Mesenchymal stem cell (in vitro differentiated cells and primary cell): Measurements from ENCODE around the gene MDFI.

Experiments used
- DNase-seq: peaks from one replicate; pipeline ENCODE4 v3.0.0-alpha.2; 2013
- H2AFZ ChIP-seq: one replicate; pipeline ENCODE4 v1.6.1; 2013; ENCODE audit warnings: low read depth, mild to moderate bottlenecking, control low read depth, inconsistent platforms, low read length, moderate library complexity
- H2AK5ac ChIP-seq: 2 replicates; pipeline ENCODE4 v1.6.1; 2013; ENCODE audit warnings: low read length, moderate library complexity, mild to moderate bottlenecking, inconsistent platforms; ENCODE audit not compliant: severe bottlenecking
- H2BK120ac ChIP-seq: one replicate; pipeline ENCODE4 v1.6.1; 2013; ENCODE audit warnings: low read depth, mild to moderate bottlenecking, inconsistent platforms, low read length, moderate library complexity
- H2BK12ac ChIP-seq, 2 experiments: one replicate each; pipeline ENCODE4 v1.6.1; 2013; ENCODE audit warnings: inconsistent platforms in 2 of 2, low read length in 2 of 2, mild to moderate bottlenecking in 2 of 2, moderate library complexity in 2 of 2, control low read depth in 1 of 2
- H2BK15ac ChIP-seq: one replicate; pipeline ENCODE4 v1.6.1; 2013; ENCODE audit warnings: mild to moderate bottlenecking, low read depth, inconsistent platforms; ENCODE audit not compliant: poor library complexity, severe bottlenecking
- H2BK5ac ChIP-seq: 2 replicates; pipeline ENCODE4 v1.6.1; 2013; ENCODE audit warnings: low read depth, mild to moderate bottlenecking, low read length, control low read depth, inconsistent platforms; ENCODE audit not compliant: poor library complexity, severe bottlenecking
- H3K14ac ChIP-seq, 2 experiments: one replicate each; pipeline ENCODE4 v1.6.1; 2013; ENCODE audit warnings: inconsistent platforms in 2 of 2, low read length in 2 of 2, control low read depth in 1 of 2, mild to moderate bottlenecking in 1 of 2, moderate library complexity in 1 of 2
- H3K18ac ChIP-seq, 2 experiments: one replicate each; pipeline ENCODE4 v1.6.1; 2013; ENCODE audit warnings: inconsistent platforms in 2 of 2, low read length in 2 of 2, control low read depth in 1 of 2, low read depth in 1 of 2, mild to moderate bottlenecking in 1 of 2
- H3K23ac ChIP-seq, 2 experiments: one replicate each; pipeline ENCODE4 v1.6.1; 2013; ENCODE audit warnings: inconsistent platforms in 2 of 2, low read length in 2 of 2, mild to moderate bottlenecking in 2 of 2, moderate library complexity in 2 of 2, control low read depth in 1 of 2
- H3K27ac ChIP-seq: 2 replicates; pipeline ENCODE4 v1.5.1; 2013; ENCODE audit warnings: mild to moderate bottlenecking, moderate library complexity, low read length, control low read depth, inconsistent platforms; ENCODE audit not compliant: poor library complexity, severe bottlenecking
- H3K27me3 ChIP-seq, 2 experiments: 2 replicates each; pipeline versions ENCODE4 v1.6.1 to v1.7.0; 2013; ENCODE audit warnings: low read length in 2 of 2, mild to moderate bottlenecking in 2 of 2, moderate library complexity in 2 of 2, control low read depth in 1 of 2, inconsistent platforms in 1 of 2; ENCODE audit not compliant: control insufficient read depth in 1 of 2, insufficient read depth in 1 of 2
- H3K36me3 ChIP-seq, 2 experiments: 2 replicates each; pipeline versions ENCODE4 v1.6.1 to v1.7.0; 2013; ENCODE audit warnings: low read length in 2 of 2, control low read depth in 1 of 2, inconsistent platforms in 1 of 2, low read depth in 1 of 2, mild to moderate bottlenecking in 1 of 2; ENCODE audit not compliant: insufficient read depth in 2 of 2, control insufficient read depth in 1 of 2
- H3K4ac ChIP-seq, 2 experiments: one replicate each; pipeline ENCODE4 v1.6.1; 2013; ENCODE audit warnings: inconsistent platforms in 2 of 2, low read length in 2 of 2, mild to moderate bottlenecking in 2 of 2, moderate library complexity in 2 of 2, control low read depth in 1 of 2, low read depth in 1 of 2
- H3K4me1 ChIP-seq: 2 replicates; pipeline ENCODE4 v1.6.1; 2013; ENCODE audit warnings: low read depth, low read length, control low read depth; ENCODE audit not compliant: control insufficient read depth, insufficient read depth
- H3K4me2 ChIP-seq: 2 replicates; pipeline ENCODE4 v1.6.1; 2013; ENCODE audit warnings: low read length, mild to moderate bottlenecking, inconsistent platforms; ENCODE audit not compliant: poor library complexity, severe bottlenecking
- H3K4me3 ChIP-seq, 2 experiments: 2 replicates each; pipeline versions ENCODE4 v1.5.1 to v1.7.0; 2013; ENCODE audit warnings: low read length in 2 of 2, mild to moderate bottlenecking in 2 of 2, control low read depth in 1 of 2, low read depth in 1 of 2; ENCODE audit not compliant: insufficient read depth in 1 of 2
- H3K79me1 ChIP-seq: replicated peaks from 2 replicates; pipeline ENCODE4 v1.6.1; 2013; ENCODE audit warnings: mild to moderate bottlenecking, control low read depth, low read length, inconsistent platforms; ENCODE audit not compliant: poor library complexity, severe bottlenecking
- H3K9ac ChIP-seq: 2 replicates; pipeline ENCODE4 v1.7.0; 2013; ENCODE audit warnings: mild to moderate bottlenecking, low read length, moderate library complexity
- H3K9me3 ChIP-seq: 2 replicates; pipeline ENCODE4 v1.7.0; 2013; ENCODE audit warnings: mild to moderate bottlenecking, low read length; ENCODE audit not compliant: control insufficient read depth
- H4K8ac ChIP-seq: one replicate; pipeline ENCODE4 v1.6.1; 2013; ENCODE audit warnings: inconsistent platforms, mild to moderate bottlenecking, low read length, moderate library complexity
- H4K91ac ChIP-seq: one replicate; pipeline ENCODE4 v1.6.1; 2013; ENCODE audit warnings: mild to moderate bottlenecking, low read length, inconsistent platforms
- WGBS: methylation state at CpG from one replicate; pipeline ENCODE4 v1.1.7; 2013; ENCODE audit warnings: mixed read lengths; 5-methylcytosine and 5-hydroxymethylcytosine counted together

Gene MDFI

DNA sequence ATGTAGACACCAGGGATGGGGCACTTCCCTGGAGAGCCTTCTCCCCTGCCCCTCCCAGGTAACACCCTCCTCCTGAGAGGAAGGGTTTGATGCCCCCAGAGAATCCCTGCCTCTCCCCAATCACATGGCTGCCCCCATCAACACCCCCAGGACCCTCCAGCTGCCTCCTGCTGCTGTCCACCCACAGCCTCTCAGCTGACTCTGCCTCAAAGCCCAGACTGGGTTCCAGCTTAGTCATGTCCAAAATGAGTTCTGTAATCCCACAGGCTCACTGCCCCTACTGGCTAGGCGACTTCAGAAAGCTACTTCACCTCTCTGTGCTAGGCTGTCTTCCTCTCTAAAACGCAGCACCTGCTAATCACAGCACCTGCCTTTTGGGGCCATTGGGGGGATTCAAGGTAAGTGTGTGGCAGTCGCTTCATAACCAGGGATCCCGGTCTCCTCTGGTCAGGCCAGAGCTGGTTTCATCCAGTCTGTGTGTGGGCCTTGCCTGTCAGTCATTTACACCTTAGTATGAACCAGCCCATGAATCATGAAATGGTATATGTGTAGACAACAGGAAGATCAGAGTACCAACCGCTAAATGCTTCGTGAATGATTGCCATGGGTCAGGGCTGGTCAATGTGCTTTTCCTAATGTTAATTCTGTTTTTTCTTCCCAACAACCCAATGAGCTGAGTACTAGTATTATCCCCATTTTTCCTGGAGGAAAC lies 56.7 kb downstream of the MDFI start:
- WGBS: 84% methylated on average over 5 of the region's 6 CpGs
- Histone ChIP-seq H3K27ac (peak overlapping the region; percentile 19), H3K36me3 (peaks cover 4 to 21% of the 10 kb centered on the region in 2 experiments), H3K9ac (no peak overlapping the region), H3K18ac (no peak overlapping the region), H2BK12ac (no peak overlapping the region), H4K91ac (no peak overlapping the region), H2BK120ac (no peak overlapping the region), H3K4ac (no peak overlapping the region), H3K4me1 (peaks cover 42% of the 10 kb centered on the region), H2AFZ (no peak overlapping the region), H3K14ac (no peak overlapping the region), H3K23ac (no peak overlapping the region), H3K79me1 (peaks cover 35% of the 10 kb centered on the region), H3K4me3 (no peak overlapping the region), H2BK15ac (peak overlapping the region; percentile 19), H2BK5ac (no peak overlapping the region), H2AK5ac (peak overlapping the region; percentile 69), H4K8ac (no peak overlapping the region), H3K4me2 (no peak overlapping the region), H3K27me3 (no peaks in the 10 kb centered on the region), H3K9me3 (no peaks in the 10 kb centered on the region)
- no peak for DNase-seq

GRCh38 chr6:41695825-41696224 lies 57.6 kb downstream of the MDFI start:
- no peak overlapping the region for H4K91ac ChIP-seq
- no peaks in the 10 kb centered on the region for H3K9me3 ChIP-seq
- peaks cover 0 to 13% of the 10 kb centered on the region in 2 experiments for H3K36me3 ChIP-seq
- no peak overlapping the region for H2BK5ac ChIP-seq
- no peak overlapping the region for H2BK12ac ChIP-seq
- no peaks in the 10 kb centered on the region for H3K27me3 ChIP-seq
- no peak overlapping the region for H3K4ac ChIP-seq
- H3K27ac ChIP-seq: no peak overlapping the region
- DNase-seq: no peak
- H2BK120ac ChIP-seq: no peak overlapping the region
- no peak overlapping the region for H4K8ac ChIP-seq
- no peak overlapping the region for H3K14ac ChIP-seq
- H3K9ac ChIP-seq: no peak overlapping the region
- no peak overlapping the region for H2AFZ ChIP-seq
- H3K4me1 ChIP-seq: peaks cover 47% of the 10 kb centered on the region
- no peak overlapping the region for H3K18ac ChIP-seq
- no peak overlapping the region for H3K4me2 ChIP-seq
- H2AK5ac ChIP-seq: peak overlapping the region; percentile 25
- H2BK15ac ChIP-seq: no peak overlapping the region
- no peak overlapping the region for H3K23ac ChIP-seq
- H3K4me3 ChIP-seq: peak overlapping the region in 1 of 2 experiments; percentile 27
- H3K79me1 ChIP-seq: peaks cover 35% of the 10 kb centered on the region
- WGBS: 92% methylated on average over 6 of the region's 6 CpGs

- Histone ChIP-seq H3K27me3 (no peaks in the 10 kb centered on the region), H3K4me1 (peaks cover 54% of the 10 kb centered on the region), H4K91ac (no peak overlapping the region), H3K36me3 (peaks cover 0 to 4% of the 10 kb centered on the region in 2 experiments), H3K27ac (no peak overlapping the region), H2AFZ (no peak overlapping the region), H3K4ac (no peak overlapping the region), H3K4me2 (no peak overlapping the region), H3K4me3 (no peak overlapping the region), H2AK5ac (no peak overlapping the region), H3K18ac (no peak overlapping the region), H2BK5ac (no peak overlapping the region), H2BK12ac (no peak overlapping the region), H3K14ac (no peak overlapping the region), H3K23ac (no peak overlapping the region), H2BK120ac (no peak overlapping the region), H2BK15ac (no peak overlapping the region), H4K8ac (no peak overlapping the region), H3K79me1 (peaks cover 27% of the 10 kb centered on the region), H3K9me3 (no peaks in the 10 kb centered on the region), H3K9ac (no peak overlapping the region)
- DNase-seq: no peak
- WGBS: 97% methylated on average over 5 of the region's 6 CpGs
These were observed 58.5 kb downstream of the MDFI start for GRCh38 chr6:41696788-41697187.

DNA sequence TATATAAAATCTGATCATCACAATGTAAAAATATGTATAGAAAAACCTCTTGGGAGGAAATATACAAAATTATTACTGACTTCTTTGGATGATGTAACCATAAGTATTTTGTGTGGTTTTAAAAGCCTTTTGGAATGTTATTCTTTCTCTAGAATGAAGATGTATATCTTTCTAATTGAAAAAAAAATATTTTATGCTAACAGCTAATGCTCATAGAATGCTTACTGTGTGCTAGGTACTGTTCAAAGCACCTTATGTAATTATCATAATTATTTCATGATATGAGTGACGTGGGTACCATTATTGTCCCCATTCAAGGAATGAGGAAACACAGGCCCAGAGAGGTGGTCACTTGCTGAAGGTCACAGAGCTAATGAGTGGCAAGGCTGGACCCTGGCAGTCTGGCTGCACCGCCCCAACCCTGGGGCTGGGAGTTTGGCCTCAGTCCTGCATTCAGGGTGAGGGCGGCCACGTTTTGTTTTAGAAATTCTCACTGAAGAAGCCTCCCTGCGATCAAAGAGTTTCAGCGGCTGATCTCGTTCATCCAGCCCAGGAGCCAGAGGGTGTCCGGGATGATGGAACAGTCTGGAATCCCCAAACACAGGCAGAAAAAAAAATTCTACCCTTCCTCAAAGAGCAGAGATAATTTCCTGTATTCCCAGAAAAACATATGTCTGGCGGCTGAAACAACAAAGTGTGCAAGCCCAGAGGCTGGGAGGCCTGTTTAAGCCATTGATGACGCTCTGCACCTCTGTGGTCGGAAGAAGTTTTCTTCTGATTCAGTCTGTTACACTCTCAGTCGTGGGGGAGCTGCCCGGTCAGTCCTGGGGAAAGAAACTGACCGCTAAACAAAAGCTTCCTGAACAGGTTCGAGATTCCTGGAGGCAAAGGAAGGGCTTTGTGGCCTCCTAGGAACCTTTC lies 59.9 kb downstream of the MDFI start:
- H2BK12ac ChIP-seq: no peak overlapping the region
- H4K8ac ChIP-seq: peak overlapping the region; percentile 16
- peak overlapping the region; percentile 23 for H3K9ac ChIP-seq
- no peak overlapping the region for H2AK5ac ChIP-seq
- H3K36me3 ChIP-seq: peaks cover 0 to 13% of the 10 kb centered on the region in 2 experiments
- H3K4ac ChIP-seq: peak overlapping the region in 1 of 2 experiments; percentile 24
- H2AFZ ChIP-seq: no peak overlapping the region
- H3K79me1 ChIP-seq: peaks cover 32% of the 10 kb centered on the region
- H3K4me3 ChIP-seq: no peak overlapping the region
- H3K27me3 ChIP-seq: no peaks in the 10 kb centered on the region
- no peak overlapping the region for H2BK120ac ChIP-seq
- no peak overlapping the region for H2BK15ac ChIP-seq
- H3K23ac ChIP-seq: no peak overlapping the region
- DNase-seq: peak; percentile 80
- WGBS: 52% methylated on average over 15 of the region's 15 CpGs
- peaks cover 62% of the 10 kb centered on the region for H3K4me1 ChIP-seq
- no peak overlapping the region for H3K4me2 ChIP-seq
- H3K9me3 ChIP-seq: no peaks in the 10 kb centered on the region
- H3K27ac ChIP-seq: peak overlapping the region; percentile 77
- peak overlapping the region in 1 of 2 experiments; percentile 8 for H3K18ac ChIP-seq
- H3K14ac ChIP-seq: no peak overlapping the region
- peak overlapping the region; percentile 3 for H2BK5ac ChIP-seq
- H4K91ac ChIP-seq: no peak overlapping the region
